DMS79 treated with DMSO at 0.1 percent for 48 hours (cell line): ENCODE results near the gene CFAP70.
"Not testable (repeated sequence)": the region's sequence is repeated elsewhere in the genome, so short reads cannot be mapped to it uniquely, and the experiment has no call there.

ENCODE experiments used
- DNase-seq: peaks from one replicate; lab custom pipeline; 2025; lab: John Stamatoyannopoulos, UW

The CFAP70 gene

DNA sequence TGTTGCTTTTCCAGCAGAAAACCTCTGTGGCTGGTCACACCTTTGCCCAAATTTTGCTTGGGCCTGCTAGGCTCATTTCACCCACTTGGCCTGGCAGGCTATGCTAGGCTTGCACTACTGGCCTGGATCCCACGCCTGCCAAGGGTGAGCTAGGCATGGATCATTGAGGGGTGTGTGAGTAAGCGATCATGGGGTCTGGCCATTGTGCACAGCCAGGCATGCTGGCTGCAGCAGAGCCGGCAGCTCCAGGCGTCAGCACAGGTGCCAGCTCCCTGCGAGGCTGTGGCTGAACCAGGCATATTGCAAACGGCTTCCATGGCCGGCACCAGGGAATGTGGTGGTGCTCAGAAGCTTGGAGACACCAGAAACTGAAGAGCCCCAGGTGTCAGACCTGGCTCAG, 19.2 kb downstream of the CFAP70 start:
- no peak for DNase-seq

GRCh38 chr10:73338801-73339368, 19.8 kb downstream of the CFAP70 start:
- DNase-seq: no peak

GRCh38 chr10:73333202-73333601, 25.5 kb downstream of the CFAP70 start:
- DNase-seq: no peak

DNA sequence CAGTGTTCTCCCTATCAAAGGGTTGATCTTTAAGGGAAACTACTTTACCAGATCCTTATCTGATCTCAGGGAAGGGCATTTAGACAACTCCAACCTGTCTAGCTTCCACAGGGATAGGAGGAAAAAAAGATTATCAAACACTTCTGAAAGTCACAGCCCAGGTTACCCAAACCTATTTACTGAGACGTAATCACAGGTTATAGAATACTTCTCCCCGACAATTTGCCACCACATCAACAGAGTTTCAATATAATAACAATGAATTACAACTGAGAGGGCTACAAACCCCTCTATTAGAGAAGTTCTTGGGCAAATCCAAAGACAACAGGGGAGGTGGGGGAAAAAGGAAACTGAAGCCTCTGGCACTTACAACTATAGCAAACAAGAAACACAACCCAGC, 26.3 kb downstream of the CFAP70 start:
- DNase-seq: no peak

GRCh38 chr10:73328523-73328922, 30.1 kb downstream of the CFAP70 start:
- not testable (repeated sequence) for DNase-seq

DNA sequence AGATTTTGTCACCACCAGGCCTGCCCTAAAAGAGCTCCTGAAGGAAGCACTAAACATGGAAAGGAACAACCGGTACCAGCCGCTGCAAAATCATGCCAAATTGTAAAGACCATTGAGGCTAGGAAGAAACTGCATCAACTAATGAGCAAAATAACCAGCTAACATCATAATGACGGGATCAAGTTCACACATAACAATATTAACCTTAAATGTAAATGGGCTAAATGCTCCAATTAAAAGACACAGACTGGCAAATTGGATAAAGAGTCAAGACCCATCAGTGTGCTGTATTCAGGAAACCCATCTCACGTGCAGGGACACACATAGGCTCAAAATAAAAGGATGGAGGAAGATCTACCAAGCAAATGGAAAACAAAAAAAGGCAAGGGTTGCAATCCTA, 33.4 kb downstream of the CFAP70 start:
- not testable (repeated sequence) for DNase-seq

DNA sequence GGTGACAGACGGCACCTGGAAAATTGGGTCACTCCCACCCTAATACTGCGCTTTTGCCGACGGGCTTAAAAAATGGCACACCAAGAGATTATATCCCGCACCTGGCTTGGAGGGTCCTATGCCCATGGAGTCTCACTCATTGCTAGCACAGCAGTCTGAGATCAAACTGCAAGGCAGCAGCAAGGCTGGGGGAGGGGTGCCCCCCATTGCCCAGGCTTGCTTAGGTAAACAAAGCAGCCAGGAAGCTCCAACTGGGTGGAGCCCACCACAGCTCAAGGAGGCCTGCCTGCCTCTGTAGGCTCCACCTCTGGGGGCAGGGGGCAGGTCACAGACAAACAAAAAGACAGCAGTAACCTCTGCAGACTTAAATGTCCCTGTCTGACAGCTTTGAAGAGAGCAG, 35.1 kb downstream of the CFAP70 start:
- DNase-seq: not testable (repeated sequence)

- DNase-seq: no peak
Measured at GRCh38 chr10:73310475-73310874, 48.2 kb downstream of the CFAP70 start.

DNA sequence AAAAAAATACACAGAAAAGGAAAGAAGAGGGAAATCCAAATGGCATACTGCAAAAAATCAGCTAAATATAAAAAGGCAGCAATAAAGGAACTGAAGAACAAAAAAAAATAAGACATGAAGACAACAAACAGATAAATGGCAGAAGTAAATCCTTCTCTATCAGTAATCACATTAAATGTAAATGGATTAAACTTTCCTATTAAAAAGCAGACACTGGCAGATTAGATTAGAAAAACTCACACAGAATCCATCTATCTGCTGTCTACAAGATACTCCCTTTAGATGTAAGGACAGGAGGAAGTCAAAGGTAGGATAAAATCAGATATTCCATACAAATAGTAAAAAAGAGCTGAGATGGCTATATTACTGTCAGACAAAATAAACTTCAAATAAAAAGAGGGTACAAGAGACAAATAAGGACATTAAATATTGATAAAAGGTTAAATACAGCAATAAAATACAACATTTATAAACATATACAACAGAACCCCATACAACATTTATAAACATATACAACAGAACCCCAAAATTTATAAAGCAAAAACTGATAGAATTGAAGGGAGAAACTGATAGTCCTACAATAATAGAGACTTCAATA, 51.4 kb downstream of the CFAP70 start:
- DNase-seq: no peak

DNA sequence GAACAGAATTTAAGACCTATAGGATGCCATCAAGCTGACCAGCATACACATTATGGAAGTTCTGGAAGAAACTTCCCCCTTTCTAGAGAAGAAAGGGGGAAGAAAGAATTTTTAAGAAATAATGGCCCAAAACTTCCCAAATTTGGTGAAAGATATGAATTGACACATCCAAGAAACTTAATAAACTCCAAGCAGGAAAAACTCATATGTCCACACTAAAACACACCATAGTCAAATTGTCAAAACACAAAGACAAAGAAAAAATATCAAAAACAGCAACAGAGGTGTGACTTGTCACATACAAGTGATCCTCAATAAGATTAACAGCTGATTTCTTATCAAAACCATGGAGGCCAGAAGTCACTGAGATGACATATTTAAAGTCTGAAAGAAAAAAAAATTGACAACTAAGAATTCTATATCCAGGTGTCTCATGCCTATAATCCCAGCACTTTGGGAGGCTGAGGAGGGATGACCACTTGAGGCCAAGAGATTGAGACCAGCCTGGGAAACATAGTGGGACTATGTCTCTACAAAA, 52.4 kb downstream of the CFAP70 start:
- no peak for DNase-seq

GRCh38 chr10:73296946-73297345, 61.7 kb downstream of the CFAP70 start:
- no peak for DNase-seq

DNA sequence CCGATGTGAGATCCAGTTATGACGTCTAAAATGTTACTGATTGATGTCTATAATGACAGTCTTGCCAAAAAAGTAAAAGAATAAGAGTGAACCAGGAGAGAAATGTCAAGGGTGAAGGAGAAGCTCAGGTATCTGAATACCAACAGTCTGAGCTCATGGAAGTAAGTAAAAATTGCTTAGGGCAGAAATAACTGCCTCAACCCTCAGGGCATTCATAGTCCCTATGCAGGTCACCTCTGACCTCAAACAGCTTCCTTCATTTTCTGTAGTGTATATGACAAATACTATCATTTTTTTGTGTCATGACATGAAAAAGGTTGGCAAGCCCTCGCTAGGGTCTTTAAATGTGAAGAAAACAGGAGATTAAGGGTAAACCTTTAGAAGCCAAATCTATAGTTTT, 65.2 kb downstream of the CFAP70 start:
- no peak for DNase-seq

- DNase-seq: no peak
Measured at GRCh38 chr10:73289958-73290357, 68.7 kb downstream of the CFAP70 start.

- no peak for DNase-seq
Measured at GRCh38 chr10:73287441-73287840, 71.2 kb downstream of the CFAP70 start.

GRCh38 chr10:73281097-73281496, 77.6 kb downstream of the CFAP70 start:
- no peak for DNase-seq

- no peak for DNase-seq
Measured at GRCh38 chr10:73264423-73264822, 94.2 kb downstream of the CFAP70 start.

GRCh38 chr10:73263693-73264347, 94.8 kb downstream of the CFAP70 start:
- peak; percentile 3 for DNase-seq

- DNase-seq: no peak
Measured at GRCh38 chr10:73262880-73263555, 95.6 kb downstream of the CFAP70 start.

- no peak for DNase-seq
Measured at GRCh38 chr10:73262105-73262730, 96.4 kb downstream of the CFAP70 start.

DNA sequence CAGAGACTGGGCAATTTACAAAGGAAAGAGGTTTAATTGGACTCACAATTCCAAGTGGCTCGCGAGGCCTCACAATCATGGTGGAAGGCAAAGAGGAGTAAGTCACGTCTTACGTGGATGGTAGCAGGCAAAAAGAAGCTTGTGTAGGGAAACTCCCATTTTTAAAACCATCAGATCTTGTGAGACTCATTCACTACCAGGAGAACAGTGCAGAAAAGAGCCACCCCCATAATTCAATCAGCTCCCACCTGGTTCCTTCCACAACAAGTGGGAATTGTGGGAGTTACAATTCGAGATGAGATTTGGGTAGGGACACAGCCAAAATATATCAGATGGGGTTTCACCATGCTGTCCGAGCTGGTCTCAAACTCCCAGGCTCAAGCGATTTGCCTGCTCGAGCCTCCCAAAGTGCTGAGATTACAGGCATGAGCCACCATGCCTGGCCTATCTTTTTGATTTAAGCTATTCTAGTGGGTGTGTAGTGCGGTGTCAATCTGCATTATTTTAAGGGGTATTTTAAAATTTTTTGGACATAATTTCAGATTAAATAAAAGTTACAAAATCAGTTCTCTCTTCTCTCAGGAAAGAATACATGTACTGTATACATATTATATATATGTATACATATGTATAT, 97.2 kb downstream of the CFAP70 start:
- no peak for DNase-seq

DNA sequence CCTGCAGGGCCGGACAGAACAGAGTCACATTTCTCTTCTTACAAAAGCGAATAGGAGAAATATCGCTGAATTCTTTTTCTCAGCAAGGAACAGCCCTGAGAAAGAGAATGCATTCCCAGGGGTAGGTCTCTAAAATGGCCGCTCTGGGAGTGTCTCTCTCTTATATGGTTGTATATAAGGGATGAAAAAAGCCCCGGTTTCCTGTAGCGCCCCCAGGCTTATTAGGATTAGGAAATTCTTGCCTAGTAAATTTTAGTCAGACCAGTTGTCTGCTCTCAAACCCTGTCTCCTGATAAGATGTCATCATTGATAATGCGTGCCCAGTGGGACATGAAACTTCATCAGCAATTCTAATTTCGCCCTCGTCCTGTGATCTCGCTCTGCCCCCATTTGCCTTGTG, 100.1 kb downstream of the CFAP70 start:
- DNase-seq: not testable (repeated sequence)

- no peak for DNase-seq
Measured at GRCh38 chr10:73253225-73253555, 105.5 kb downstream of the CFAP70 start.
